ENCODE results near the gene HLA-DMB. TPM values are rescaled to one million over a fixed set of nuclear protein-coding genes. Genes with fewer than 3 reads are reported as not detected.

The HLA-DMB gene
- total RNA-seq, 2 experiments from 2014 or later, result 3.5 to 3.6 TPM

DNA sequence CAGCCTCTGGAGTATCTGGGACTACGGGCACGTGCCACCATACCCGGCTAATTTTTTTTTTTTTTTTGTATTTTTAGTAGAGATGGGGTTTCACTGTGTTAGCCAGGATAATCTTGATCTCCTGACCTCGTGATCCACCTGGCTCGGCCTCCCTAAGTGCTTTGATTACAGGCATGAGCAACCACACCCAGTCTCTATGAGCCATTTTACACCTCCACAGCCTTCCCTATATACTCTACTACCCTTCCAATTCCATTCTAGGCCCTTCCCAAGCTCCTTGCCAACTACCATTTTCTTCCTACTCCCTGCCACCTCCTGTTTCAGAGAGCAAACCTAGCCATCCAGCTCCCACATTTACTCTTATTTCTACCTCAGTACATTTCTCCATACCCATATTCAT is 19.7 kb upstream of the HLA-DMB start:
- H3K27me3 Mint-ChIP-seq, result no peaks in the 10 kb centered on the region
- no peak overlapping the region for H3K27ac Mint-ChIP-seq
- POLR2A ChIA-PET, result interaction anchor here (30.4 kb wide), 1 partner anchor 17 kb away, joined by 852 read pairs; the partner anchor contains the start of gene BRD2
- no peaks in the 10 kb centered on the region for H3K9me3 Mint-ChIP-seq
- intact Hi-C loops (cut with micrococcal nuclease), result no loop called here
- ATAC-seq (no peak), DNase-seq (no peak)
- CTCF ChIA-PET, result interaction anchor here (2.0 to 4.5 kb wide), 4 partner anchors 7 to 26 kb away, joined by 5 to 74 read pairs (median 28); partner anchors contain the start of gene HLA-DMA
- peaks cover 9% of the 10 kb centered on the region for H3K36me3 Mint-ChIP-seq (ENCODE audit: low read depth)
- TF ChIP-seq, protein P1, sequence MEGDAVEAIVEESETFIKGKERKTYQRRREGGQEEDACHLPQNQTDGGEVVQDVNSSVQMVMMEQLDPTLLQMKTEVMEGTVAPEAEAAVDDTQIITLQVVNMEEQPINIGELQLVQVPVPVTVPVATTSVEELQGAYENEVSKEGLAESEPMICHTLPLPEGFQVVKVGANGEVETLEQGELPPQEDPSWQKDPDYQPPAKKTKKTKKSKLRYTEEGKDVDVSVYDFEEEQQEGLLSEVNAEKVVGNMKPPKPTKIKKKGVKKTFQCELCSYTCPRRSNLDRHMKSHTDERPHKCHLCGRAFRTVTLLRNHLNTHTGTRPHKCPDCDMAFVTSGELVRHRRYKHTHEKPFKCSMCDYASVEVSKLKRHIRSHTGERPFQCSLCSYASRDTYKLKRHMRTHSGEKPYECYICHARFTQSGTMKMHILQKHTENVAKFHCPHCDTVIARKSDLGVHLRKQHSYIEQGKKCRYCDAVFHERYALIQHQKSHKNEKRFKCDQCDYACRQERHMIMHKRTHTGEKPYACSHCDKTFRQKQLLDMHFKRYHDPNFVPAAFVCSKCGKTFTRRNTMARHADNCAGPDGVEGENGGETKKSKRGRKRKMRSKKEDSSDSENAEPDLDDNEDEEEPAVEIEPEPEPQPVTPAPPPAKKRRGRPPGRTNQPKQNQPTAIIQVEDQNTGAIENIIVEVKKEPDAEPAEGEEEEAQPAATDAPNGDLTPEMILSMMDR (IDR thresholded peaks at IDR 0.05), result no peak
- H3K4me3 Mint-ChIP-seq, result no peak overlapping the region
- peaks cover 44% of the 10 kb centered on the region for H3K4me1 Mint-ChIP-seq (ENCODE audit: low read depth)

DNA sequence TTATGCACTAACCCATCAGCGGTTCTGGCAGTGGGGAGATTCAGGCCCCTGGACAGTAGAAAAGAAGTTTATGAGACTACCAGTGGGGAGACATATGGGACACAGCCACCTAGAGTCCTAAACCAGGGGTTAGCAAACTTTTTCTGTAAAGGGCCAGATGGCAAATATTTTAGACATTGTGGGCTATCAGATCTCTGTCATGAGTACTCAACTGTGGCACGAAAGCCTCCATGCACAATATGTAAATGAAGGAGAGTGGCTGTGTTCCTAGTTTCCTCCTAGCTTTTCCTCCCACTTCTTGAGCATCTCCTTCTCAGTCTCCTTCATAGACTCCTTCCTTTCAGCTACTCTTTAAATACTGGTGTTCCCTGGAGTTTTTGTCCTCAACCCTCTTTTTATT is 15.3 kb upstream of the HLA-DMB start:
- no peak overlapping the region for H3K4me3 Mint-ChIP-seq
- no peaks in the 10 kb centered on the region for H3K27me3 Mint-ChIP-seq
- H3K36me3 Mint-ChIP-seq (ENCODE audit: low read depth), result no peaks in the 10 kb centered on the region
- intact Hi-C loops (cut with micrococcal nuclease), result no loop called here
- ChIA-PET POLR2A (interaction anchor here (3.3 to 30.4 kb wide), 2 partner anchors 13 to 21 kb away, joined by 18 to 852 read pairs; partner anchors contain the start of gene BRD2), CTCF (interaction anchor here (1.1 to 11.2 kb wide), 8 partner anchors 7 to 117 kb away, joined by 3 to 372 read pairs (median 57); partner anchors contain the start of genes BRD2, HLA-DMB and TAP2)
- H3K4me1 Mint-ChIP-seq (ENCODE audit: low read depth), result peaks cover 44% of the 10 kb centered on the region
- no peak overlapping the region for H3K27ac Mint-ChIP-seq
- DNase-seq (no peak), ATAC-seq (no peak)
- no peaks in the 10 kb centered on the region for H3K9me3 Mint-ChIP-seq
- TF ChIP-seq, protein P1 (IDR thresholded peaks at IDR 0.05), result no peak

DNA sequence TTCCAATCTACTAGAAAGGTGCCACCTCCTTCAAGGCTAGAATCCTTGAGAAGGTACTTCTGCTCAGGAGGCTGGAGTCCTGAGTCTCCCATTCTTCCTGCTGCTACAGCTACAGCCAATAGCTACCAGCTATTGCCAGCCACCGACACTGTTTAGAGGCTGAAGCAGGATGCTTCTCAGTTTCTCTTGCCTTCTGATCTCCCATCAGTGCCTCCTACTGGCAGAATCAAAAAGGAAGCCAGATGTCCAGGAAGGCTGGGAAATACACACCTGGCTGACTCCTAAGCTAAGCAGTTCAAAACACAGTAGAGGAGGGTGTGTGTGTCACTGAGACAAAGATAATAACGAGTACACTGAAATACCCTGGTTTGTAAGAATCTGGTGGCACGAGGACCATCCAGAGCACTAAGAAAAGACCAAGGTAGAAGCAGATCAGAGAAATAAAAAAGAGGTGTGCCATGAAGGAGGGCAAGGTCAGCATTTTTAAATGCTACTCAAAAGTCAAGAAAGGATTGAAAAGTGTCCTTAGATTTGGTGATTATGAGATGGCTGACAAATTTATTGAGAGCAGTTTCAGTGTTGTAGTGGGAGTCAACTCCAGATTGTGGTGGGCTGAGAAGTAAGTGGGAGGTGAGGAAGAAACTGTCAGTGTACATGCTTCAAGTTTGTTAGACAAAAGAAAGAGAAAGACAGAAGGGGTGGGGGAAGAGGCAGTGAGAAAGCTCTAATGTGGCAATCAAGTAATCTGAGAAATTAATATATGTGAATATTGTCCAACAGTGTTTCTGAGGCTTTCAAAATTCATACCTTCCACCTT is 14.4 kb upstream of the HLA-DMB start:
- Mint-ChIP-seq H3K9me3 (no peaks in the 10 kb centered on the region), H3K27ac (peak overlapping the region; percentile 52), H3K4me1 (ENCODE audit: low read depth) (peaks cover 46% of the 10 kb centered on the region), H3K4me3 (no peak overlapping the region), H3K27me3 (no peaks in the 10 kb centered on the region), H3K36me3 (ENCODE audit: low read depth) (no peaks in the 10 kb centered on the region)
- peak; percentile 19 for ATAC-seq
- intact Hi-C loops (cut with micrococcal nuclease), result loop anchor here (5.0 kb wide), 1 partner anchor 63 kb away; no protein-coding TSS in a partner anchor
- ChIA-PET CTCF (interaction anchor here (0.6 to 11.2 kb wide), 20 partner anchors 7 to 321 kb away, joined by 3 to 372 read pairs (median 15); partner anchors contain the start of genes BRD2, HLA-DMB, HLA-DPA1 and TAP2), POLR2A (interaction anchor here (3.3 to 30.4 kb wide), 2 partner anchors 12 to 22 kb away, joined by 18 to 852 read pairs; partner anchors contain the start of gene BRD2)
- TF ChIP-seq, protein P1 (IDR thresholded peaks at IDR 0.05), result peak; percentile 68
- peak; percentile 50 for DNase-seq

DNA sequence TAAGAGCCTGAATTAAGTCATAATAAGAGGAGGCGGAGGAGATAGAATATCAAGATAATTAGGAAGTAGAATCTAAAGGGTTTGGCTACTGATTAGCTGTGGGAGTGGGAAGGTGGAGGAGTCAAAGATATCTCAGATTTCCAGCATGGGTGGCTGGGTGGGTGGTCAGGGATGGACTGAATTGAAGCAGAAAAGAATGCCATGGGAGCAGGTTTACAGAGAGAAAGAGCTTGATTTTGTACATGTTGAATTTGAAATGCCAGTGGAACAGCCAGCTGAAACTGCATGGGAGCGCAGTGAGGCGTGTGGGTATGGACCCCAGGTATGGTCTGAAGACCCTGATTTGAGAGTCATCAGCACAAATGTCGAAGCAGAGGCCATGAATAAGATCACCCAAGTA is 13.4 kb upstream of the HLA-DMB start:
- Mint-ChIP-seq H3K4me3 (no peak overlapping the region), H3K9me3 (no peaks in the 10 kb centered on the region), H3K4me1 (ENCODE audit: low read depth) (peaks cover 54% of the 10 kb centered on the region), H3K27ac (no peak overlapping the region), H3K27me3 (no peaks in the 10 kb centered on the region), H3K36me3 (ENCODE audit: low read depth) (no peaks in the 10 kb centered on the region)
- ATAC-seq, result no peak
- DNase-seq, result no peak
- CTCF ChIA-PET, result interaction anchor here (0.6 to 11.2 kb wide), 24 partner anchors 8 to 123 kb away, joined by 3 to 372 read pairs (median 11); partner anchors contain the start of genes BRD2, HLA-DMB, HLA-DPA1 and TAP2
- TF ChIP-seq, protein P1 (IDR thresholded peaks at IDR 0.05), result no peak
- POLR2A ChIA-PET, result interaction anchor here (0.7 to 30.4 kb wide), 5 partner anchors 9 to 101 kb away, joined by 3 to 852 read pairs (median 3); partner anchors contain the start of genes BRD2, PSMB9 and TAP1
- intact Hi-C loops (cut with micrococcal nuclease), result loop anchor here (5.0 kb wide), 1 partner anchor 62 kb away; no protein-coding TSS in a partner anchor
